Measurements from ENCODE around the gene KMT2C. TPM values are rescaled to one million over a fixed set of nuclear protein-coding genes. Genes with fewer than 3 reads are reported as not detected.

KMT2C gene
- total and polyA plus RNA-seq, 10 of the 15 experiments (the other 5 are each of a cell fraction or from before 2014, with no cell fraction given) = 3.3 to 45.2 (median 19.2) TPM

- no TSS peak for BruUV-seq (replicated peaks)
- ChIA-PET SMC1A (ENCODE audit: uncharacterized antibody, unreplicated experiment) (no interaction called here), CTCF (no interaction called here), POLR2A (interaction anchor here (0.6 kb wide), 1 partner anchor 20 kb away, joined by 7 read pairs; no protein-coding TSS in a partner anchor), RAD21 (ENCODE audit: unreplicated experiment) (no interaction called here)
- in situ Hi-C loops (cut with MboI) = no loop called here
- Histone ChIP-seq H3K27me3 (replicated peaks in 1 of 2; ENCODE audit: control insufficient read depth in 2 of 2, insufficient read depth in 2 of 2, low read length in 1 of 2) (no peaks in the 10 kb centered on the region), H3K36me3 (ENCODE audit: control insufficient read depth in 2 of 2, insufficient read depth in 2 of 2, low read length in 1 of 2) (no peaks in the 10 kb centered on the region; a peak in 2 of 4 replicates), H4K20me1 (ENCODE audit: control insufficient read depth, insufficient read depth) (no peaks in the 10 kb centered on the region), H3K79me2 (ENCODE audit: control insufficient read depth, insufficient read depth, low read length) (no peaks in the 10 kb centered on the region), H3K27ac (ENCODE audit: control insufficient read depth, insufficient read depth) (no peak overlapping the region), H3K4me1 (ENCODE audit: control insufficient read depth, insufficient read depth, low read length) (no peaks in the 10 kb centered on the region), H3K4me3 (no peak overlapping the region), H3K4me2 (ENCODE audit: control insufficient read depth, insufficient read depth) (no peak overlapping the region), H3K9ac (ENCODE audit: control insufficient read depth, insufficient read depth, low read length) (no peak overlapping the region), H2AFZ (ENCODE audit: control insufficient read depth, low read depth, low read length) (no peak overlapping the region), H3K9me3 (replicated peaks; ENCODE audit: control insufficient read depth, insufficient read depth, low read length) (no peaks in the 10 kb centered on the region)
- ATAC-seq (no peak), DNase-seq (ENCODE audit: low read depth, low spot score) (no peak), FAIRE-seq (no peak)
- no peak for TF ChIP-seq REST (IDR thresholded peaks at IDR 0.05; ENCODE audit: low read depth, low read length)
- no peak for TF ChIP-seq IRF4 (IDR thresholded peaks at IDR 0.05; ENCODE audit: low read depth, low read length)
- TF ChIP-seq MYB (IDR thresholded peaks at IDR 0.05; ENCODE audit: borderline replicate concordance, low read depth, low read length) = no peak
- no peak for TF ChIP-seq SIN3A (IDR thresholded peaks at IDR 0.05; ENCODE audit: low read depth, low read length)
- no peak for TF ChIP-seq ZNF24 (IDR thresholded peaks at IDR 0.05)
- no peak for TF ChIP-seq BCLAF1 (IDR thresholded peaks at IDR 0.05)
- TF ChIP-seq SMAD1 (IDR thresholded peaks at IDR 0.05; ENCODE audit: low read depth, partially characterized antibody) = no peak
- TF ChIP-seq, protein P1, sequence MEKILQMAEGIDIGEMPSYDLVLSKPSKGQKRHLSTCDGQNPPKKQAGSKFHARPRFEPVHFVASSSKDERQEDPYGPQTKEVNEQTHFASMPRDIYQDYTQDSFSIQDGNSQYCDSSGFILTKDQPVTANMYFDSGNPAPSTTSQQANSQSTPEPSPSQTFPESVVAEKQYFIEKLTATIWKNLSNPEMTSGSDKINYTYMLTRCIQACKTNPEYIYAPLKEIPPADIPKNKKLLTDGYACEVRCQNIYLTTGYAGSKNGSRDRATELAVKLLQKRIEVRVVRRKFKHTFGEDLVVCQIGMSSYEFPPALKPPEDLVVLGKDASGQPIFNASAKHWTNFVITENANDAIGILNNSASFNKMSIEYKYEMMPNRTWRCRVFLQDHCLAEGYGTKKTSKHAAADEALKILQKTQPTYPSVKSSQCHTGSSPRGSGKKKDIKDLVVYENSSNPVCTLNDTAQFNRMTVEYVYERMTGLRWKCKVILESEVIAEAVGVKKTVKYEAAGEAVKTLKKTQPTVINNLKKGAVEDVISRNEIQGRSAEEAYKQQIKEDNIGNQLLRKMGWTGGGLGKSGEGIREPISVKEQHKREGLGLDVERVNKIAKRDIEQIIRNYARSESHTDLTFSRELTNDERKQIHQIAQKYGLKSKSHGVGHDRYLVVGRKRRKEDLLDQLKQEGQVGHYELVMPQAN (conservative IDR thresholded peaks at IDR 0.05) = no peak
- no peak for TF ChIP-seq NFYB (IDR thresholded peaks at IDR 0.05; ENCODE audit: insufficient read depth, low read depth, low read length)
- TF ChIP-seq SMAD5 (IDR thresholded peaks at IDR 0.05; ENCODE audit: low read depth) = no peak
- TF ChIP-seq ZZZ3 (IDR thresholded peaks at IDR 0.05; ENCODE audit: control insufficient read depth, insufficient read length, low read depth) = no peak
- 99% methylated on average over 7 of the region's 7 CpGs for WGBS (ENCODE audit: insufficient coverage, insufficient replicate concordance, low lambda C conversion rate, missing lambda C conversion rate)
- intact Hi-C loops (cut with micrococcal nuclease; ENCODE audit: unreplicated experiment) = no loop called here
Observed at GRCh38 chr7:152103066-152103465, 332.7 kb downstream of the KMT2C start.

Measured in GM12878 (cell line).